Activated T-helper 1 cell treated with Interleukin-2 at 50 U/mL for 16 hours (primary cell): ENCODE data around the gene MRGPRG.
"Not testable (repeated sequence)": the region's sequence is repeated elsewhere in the genome, so short reads cannot be mapped to it uniquely, and the experiment has no call there.

Experiments used
- DNase-seq: peaks from one replicate; pipeline ENCODE4 v3.0.0-alpha.2; 2020; ENCODE audit warnings: low read depth

MRGPRG gene

DNA sequence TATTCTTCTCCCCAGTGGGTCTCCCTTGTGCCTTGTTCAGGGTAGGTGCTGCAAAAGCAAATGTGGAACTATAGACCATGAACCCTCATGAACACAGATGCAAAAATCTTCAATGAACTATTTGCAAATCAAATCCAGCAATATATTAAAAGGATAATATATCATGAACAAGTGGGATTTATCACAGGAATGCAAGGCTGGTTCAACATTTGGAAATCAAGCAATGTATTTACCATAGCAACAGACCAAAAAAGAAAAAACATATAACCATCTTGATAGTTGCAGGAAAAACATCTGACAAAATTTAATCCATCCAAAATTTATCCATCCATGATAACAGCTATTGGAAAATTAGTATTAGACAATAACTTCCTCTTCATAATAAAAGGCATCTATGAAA lies 42.1 kb downstream of the MRGPRG start:
- no peak for DNase-seq

DNA sequence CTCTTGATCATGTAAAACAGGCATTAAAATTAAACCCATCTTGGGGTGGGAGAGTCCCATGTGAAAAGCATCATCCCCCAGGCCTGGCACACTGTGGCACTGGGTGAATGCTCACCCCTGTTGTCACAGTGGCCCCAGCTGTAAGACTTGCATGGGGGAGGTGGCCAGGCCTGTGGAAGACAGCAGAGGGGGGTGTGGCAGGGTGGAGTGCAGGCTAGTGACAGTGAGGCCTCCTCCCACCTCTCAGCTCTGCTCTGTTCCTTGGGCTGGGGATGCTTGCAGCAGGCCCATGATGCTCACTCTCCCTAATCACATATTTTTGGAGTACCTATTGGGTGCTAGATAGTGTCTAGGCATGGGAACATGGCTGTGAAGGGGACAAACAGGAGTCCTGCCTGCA lies 43.4 kb downstream of the MRGPRG start:
- DNase-seq, result no peak

DNA sequence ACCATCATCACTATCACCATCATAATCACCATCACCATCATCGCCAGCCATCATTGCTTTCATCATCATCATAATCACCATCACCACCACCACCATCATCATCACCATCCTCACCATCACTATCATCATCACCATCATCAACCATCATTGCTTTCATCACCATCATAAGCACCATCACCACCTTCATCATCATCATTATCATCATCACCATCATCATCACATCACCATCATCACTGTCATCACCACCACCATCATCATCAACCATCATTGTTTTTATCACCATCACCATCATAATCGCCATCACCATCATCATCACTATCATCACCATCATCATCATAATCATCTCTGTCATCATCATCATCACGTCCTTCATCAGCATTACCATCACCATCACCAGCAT lies 44.2 kb downstream of the MRGPRG start:
- DNase-seq, result no peak

DNA sequence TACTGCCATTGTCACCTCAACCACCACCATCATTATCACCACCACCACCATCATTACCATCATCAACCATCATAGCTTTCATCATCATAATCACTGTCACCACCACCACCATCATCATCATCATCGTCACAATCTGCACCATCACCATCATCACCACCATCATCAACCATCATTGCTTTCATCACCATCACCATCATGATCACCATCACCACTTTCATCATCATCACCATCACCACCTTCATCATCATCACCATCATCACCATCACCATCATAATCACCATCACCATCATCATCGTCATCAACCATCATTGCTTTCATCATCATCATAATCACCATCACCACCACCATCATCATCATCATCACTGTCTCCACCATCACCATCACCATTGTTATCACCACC lies 44.8 kb downstream of the MRGPRG start:
- DNase-seq, result no peak

DNA sequence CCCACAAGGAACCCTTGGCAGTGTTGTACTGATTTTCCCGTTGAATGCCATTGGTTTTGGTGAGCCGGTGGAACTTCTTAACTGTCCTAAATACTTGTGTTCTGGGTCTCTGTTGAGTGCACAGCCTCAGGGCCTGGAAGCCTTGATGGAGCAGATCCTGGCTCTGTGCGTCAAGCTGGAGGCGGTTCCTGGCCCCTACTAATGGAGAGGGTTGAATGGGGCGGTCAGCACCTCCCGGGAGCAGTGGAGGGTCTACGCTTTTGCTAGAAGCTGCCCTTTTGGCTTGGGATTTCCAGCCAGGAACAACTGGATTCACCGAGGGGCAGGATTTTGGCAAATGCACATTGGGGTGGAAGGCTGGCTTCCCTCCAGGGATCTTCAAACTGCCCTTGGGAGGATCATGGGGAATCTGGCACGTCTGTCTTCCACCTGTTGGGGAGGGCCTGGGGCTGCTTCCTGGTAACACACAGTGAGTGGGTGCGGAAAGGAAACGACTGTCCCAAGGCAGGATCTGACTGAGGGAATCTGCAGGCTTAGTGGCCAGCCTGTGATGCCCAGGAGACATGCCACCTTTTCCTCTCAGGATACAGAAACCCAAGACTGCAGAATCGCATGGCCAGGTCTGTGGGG lies 46.6 kb downstream of the MRGPRG start:
- DNase-seq, result no peak

DNA sequence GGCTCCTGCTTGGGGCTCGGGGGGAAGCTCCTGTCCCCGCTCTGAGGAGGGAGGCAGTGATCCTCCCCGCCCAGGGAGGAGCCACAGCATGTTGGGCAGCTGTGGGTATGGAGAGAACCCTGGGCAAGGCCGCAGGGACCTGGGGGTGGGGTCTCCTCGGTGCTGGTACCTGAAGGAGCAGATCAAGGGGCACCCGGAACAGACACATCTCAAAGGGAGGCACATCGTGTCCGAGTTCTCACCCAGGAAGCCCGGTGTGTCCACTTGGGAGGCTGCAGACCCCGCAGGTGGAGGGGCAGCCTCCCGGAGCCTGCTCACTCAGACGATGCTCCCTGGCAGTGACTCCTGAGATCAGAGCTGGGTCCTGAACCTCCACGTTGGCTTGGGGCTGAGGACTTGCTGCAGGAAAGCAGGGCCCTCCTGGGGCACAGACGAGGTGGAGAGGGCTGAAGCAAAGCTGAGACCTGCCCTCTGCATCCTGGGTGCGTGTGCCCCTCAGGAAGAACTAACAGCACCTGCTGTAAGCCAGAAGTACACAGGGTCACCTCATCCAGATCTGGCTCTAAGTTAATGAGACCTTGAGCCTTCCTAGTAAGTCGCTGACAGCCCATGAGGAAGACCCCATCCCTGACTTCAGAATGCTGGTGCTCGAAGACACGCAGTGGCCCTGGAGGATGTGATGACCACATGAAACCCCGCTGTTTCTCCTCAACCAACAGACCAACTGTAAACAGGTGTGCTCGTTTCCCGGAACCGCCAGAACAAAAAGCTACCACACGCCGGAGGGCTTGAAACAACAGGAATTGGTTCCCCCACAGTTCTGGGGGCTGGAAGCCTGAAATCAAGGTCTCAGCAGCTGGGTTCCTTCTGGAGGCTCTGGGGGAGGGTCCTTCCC lies 47.6 kb downstream of the MRGPRG start:
- no peak for DNase-seq

DNA sequence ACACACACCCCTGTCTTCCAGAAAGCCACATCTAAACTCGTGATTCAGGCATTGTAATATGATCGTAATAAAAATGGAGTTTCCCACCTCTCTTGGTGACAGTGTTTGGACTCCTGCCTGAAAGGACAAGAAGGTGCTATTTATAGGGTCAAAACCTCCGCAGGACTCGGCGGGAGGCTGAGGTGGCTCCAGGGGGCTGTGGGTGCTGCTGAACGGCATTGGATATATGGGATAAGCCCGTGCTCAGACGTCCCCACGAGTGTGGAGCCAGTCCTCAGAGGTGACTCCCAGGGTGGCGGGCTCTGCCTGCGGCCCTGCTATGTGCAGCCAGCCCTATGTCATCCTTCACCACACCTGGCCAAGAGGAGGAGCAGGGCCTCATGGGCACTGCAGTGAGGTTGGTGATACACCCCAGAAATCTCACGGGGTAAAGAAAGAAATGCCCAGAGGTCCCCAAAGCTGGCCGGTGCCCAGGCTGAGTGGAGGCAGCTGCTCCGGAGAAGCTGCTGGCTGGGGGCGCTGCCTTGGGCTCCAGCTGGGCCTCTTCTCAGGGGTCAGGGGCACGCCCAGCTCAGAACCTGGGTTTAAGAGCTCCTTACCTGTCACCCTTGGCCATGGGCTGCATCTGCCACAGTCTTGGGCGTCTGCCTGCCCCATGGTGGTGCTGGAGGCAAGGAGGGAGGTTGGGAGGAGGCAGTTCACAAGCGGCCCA lies 48.4 kb downstream of the MRGPRG start:
- DNase-seq, result no peak

DNA sequence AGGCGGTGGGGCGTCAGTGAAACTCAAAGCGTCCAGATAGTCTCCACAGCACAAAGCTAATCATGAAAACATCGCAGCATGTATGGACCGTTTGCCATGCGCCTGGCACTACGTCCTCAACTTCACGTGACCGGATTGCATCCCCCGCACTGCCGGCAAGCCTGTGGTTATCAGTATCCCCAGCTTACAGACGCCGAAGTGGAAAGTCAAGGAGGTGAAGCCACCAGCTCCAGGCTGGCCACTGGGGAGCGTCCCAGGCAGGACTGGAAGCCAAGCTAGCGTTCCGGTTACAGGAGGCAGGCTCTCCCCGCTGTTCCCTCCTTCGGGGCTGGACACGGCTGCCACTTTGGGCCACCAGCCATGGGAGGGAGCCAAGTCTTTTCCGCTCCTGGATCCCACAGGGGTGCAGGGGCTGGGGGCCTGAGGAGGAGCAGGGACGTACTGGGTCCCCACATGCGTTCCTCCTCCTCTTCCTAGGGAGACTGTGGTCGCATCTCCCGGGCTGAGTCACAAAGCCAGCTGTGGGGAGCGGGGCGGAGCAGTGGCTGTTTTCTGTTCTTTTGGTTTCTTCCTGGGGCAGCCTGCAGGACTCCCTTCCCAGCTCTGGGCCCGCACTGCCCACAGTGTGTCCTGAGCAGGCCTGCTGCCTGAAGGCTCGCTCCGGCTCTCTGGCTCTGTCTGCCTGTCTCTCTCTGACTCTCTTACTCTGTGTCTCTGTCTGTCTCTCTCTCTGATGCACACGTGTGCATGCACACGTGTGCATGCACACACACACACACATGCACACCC lies 49.2 kb downstream of the MRGPRG start:
- DNase-seq, result no peak

DNA sequence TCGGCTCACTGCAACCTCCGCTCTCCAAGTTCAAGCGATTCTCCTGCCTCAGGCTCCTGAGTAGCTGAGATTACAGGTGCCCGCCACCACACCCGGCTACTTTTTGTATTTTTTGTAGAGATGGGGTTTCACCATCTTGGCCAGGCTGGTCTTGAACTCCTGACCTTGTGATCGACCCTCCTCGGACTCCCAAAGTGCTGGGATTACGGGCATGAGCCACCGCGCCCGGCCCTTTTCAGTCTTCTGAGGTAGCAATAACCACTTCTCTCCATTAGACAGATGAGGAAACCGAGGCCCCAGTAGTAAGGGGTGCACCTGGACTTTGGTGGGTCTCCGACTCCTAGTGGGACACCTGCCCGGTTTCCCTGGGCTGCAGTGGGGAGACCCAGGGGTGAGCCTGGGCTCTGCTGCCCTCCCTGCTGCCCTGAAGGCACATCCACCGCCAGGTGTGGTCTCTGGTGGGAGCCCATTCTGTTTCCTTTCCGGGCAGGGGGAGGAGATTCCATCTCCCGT lies 49.8 kb downstream of the MRGPRG start:
- not testable (repeated sequence) for DNase-seq
